ENCODE measurements around the gene STOML2.

GRCh38 chr9:35085078-35085477 is 17.9 kb downstream of the STOML2 start:
- TF ChIP-seq CTCF (conservative IDR thresholded peaks at IDR 0.05), result no peak
- TF ChIP-seq EZH2 (IDR thresholded peaks at IDR 0.05; ENCODE audit: low read depth), result no peak

Measured in PC-9 (cell line).